Measurements from ENCODE around the gene GLYAT.

Gene GLYAT

GRCh38 chr11:58771458-58771855, 39.7 kb upstream of the GLYAT start:
- H3K18ac ChIP-seq (ENCODE audit: low read depth in 1 of 2, low read length in 2 of 2), result no peak overlapping the region
- H3K36me3 ChIP-seq (ENCODE audit: control insufficient read depth in 1 of 2, insufficient read depth in 2 of 2, low read depth in 1 of 2, low read length in 2 of 2), result no peaks in the 10 kb centered on the region
- H3K9me3 ChIP-seq (ENCODE audit: control insufficient read depth, low read length), result no peaks in the 10 kb centered on the region
- no peak overlapping the region for H3K9ac ChIP-seq (ENCODE audit: low read length)
- H3K4me3 ChIP-seq (ENCODE audit: insufficient read depth in 1 of 2, low read depth in 1 of 2, low read length in 2 of 2), result peak overlapping the region in 1 of 2 experiments; percentile 38
- H3K4me2 ChIP-seq (ENCODE audit: low read length, poor library complexity, severe bottlenecking), result no peak overlapping the region
- no peak overlapping the region for H2BK5ac ChIP-seq (ENCODE audit: low read depth, low read length, poor library complexity, severe bottlenecking)
- no peak overlapping the region for H3K4ac ChIP-seq (ENCODE audit: low read depth in 1 of 2, low read length in 2 of 2)
- no peaks in the 10 kb centered on the region for H3K27me3 ChIP-seq (ENCODE audit: control insufficient read depth in 1 of 2, insufficient read depth in 1 of 2, low read length in 2 of 2)
- no peak overlapping the region for H2BK12ac ChIP-seq (ENCODE audit: low read length in 2 of 2)
- no peak overlapping the region for H2BK15ac ChIP-seq (ENCODE audit: low read depth, poor library complexity, severe bottlenecking)
- no peaks in the 10 kb centered on the region for H3K79me1 ChIP-seq (replicated peaks; ENCODE audit: low read length, poor library complexity, severe bottlenecking)
- no peak overlapping the region for H4K8ac ChIP-seq (ENCODE audit: low read length)
- H2AK5ac ChIP-seq (ENCODE audit: low read length, severe bottlenecking), result no peak overlapping the region
- no peak overlapping the region for H2AFZ ChIP-seq (ENCODE audit: low read depth, low read length)
- DNase-seq, result no peak
- H2BK120ac ChIP-seq (ENCODE audit: low read depth, low read length), result no peak overlapping the region
- H4K91ac ChIP-seq (ENCODE audit: low read length), result no peak overlapping the region
- H3K4me1 ChIP-seq (ENCODE audit: control insufficient read depth, insufficient read depth, low read depth, low read length), result no peaks in the 10 kb centered on the region
- H3K14ac ChIP-seq (ENCODE audit: low read length in 2 of 2), result no peak overlapping the region
- WGBS, result 58% methylated on average over 3 of the region's 3 CpGs
- H3K27ac ChIP-seq (ENCODE audit: low read length, poor library complexity, severe bottlenecking), result no peak overlapping the region
- no peak overlapping the region for H3K23ac ChIP-seq (ENCODE audit: low read length in 2 of 2)

- 64% methylated on average over 10 of the region's 11 CpGs for WGBS
- no peak overlapping the region for H2AK5ac ChIP-seq (ENCODE audit: low read length, severe bottlenecking)
- H3K23ac ChIP-seq (ENCODE audit: low read length in 2 of 2), result no peak overlapping the region
- no peak overlapping the region for H3K27ac ChIP-seq (ENCODE audit: low read length, poor library complexity, severe bottlenecking)
- no peaks in the 10 kb centered on the region for H3K79me1 ChIP-seq (replicated peaks; ENCODE audit: low read length, poor library complexity, severe bottlenecking)
- no peak overlapping the region for H2BK15ac ChIP-seq (ENCODE audit: low read depth, poor library complexity, severe bottlenecking)
- no peaks in the 10 kb centered on the region for H3K27me3 ChIP-seq (ENCODE audit: control insufficient read depth in 1 of 2, insufficient read depth in 1 of 2, low read length in 2 of 2)
- no peak overlapping the region for H4K91ac ChIP-seq (ENCODE audit: low read length)
- H2BK5ac ChIP-seq (ENCODE audit: low read depth, low read length, poor library complexity, severe bottlenecking), result no peak overlapping the region
- no peaks in the 10 kb centered on the region for H3K4me1 ChIP-seq (ENCODE audit: control insufficient read depth, insufficient read depth, low read depth, low read length)
- DNase-seq, result no peak
- H3K4me3 ChIP-seq (ENCODE audit: insufficient read depth in 1 of 2, low read depth in 1 of 2, low read length in 2 of 2), result peak overlapping the region in 1 of 2 experiments; percentile 38
- H3K9ac ChIP-seq (ENCODE audit: low read length), result peak overlapping the region; percentile 19
- no peak overlapping the region for H3K18ac ChIP-seq (ENCODE audit: low read depth in 1 of 2, low read length in 2 of 2)
- no peak overlapping the region for H3K4me2 ChIP-seq (ENCODE audit: low read length, poor library complexity, severe bottlenecking)
- no peak overlapping the region for H4K8ac ChIP-seq (ENCODE audit: low read length)
- H2BK120ac ChIP-seq (ENCODE audit: low read depth, low read length), result no peak overlapping the region
- H3K4ac ChIP-seq (ENCODE audit: low read depth in 1 of 2, low read length in 2 of 2), result no peak overlapping the region
- H3K14ac ChIP-seq (ENCODE audit: low read length in 2 of 2), result no peak overlapping the region
- no peak overlapping the region for H2AFZ ChIP-seq (ENCODE audit: low read depth, low read length)
- no peaks in the 10 kb centered on the region for H3K9me3 ChIP-seq (ENCODE audit: control insufficient read depth, low read length)
- no peak overlapping the region for H2BK12ac ChIP-seq (ENCODE audit: low read length in 2 of 2)
- no peaks in the 10 kb centered on the region for H3K36me3 ChIP-seq (ENCODE audit: control insufficient read depth in 1 of 2, insufficient read depth in 2 of 2, low read depth in 1 of 2, low read length in 2 of 2)
Observed at GRCh38 chr11:58770627-58771457, 39.1 kb upstream of the GLYAT start.

GRCh38 chr11:58770166-58770565, 38.4 kb upstream of the GLYAT start:
- Histone ChIP-seq H2BK12ac (ENCODE audit: low read length in 2 of 2) (no peak overlapping the region), H2BK15ac (ENCODE audit: low read depth, poor library complexity, severe bottlenecking) (no peak overlapping the region), H3K27ac (ENCODE audit: low read length, poor library complexity, severe bottlenecking) (no peak overlapping the region), H3K27me3 (ENCODE audit: control insufficient read depth in 1 of 2, insufficient read depth in 1 of 2, low read length in 2 of 2) (no peaks in the 10 kb centered on the region), H2AFZ (ENCODE audit: low read depth, low read length) (no peak overlapping the region), H3K4ac (ENCODE audit: low read depth in 1 of 2, low read length in 2 of 2) (no peak overlapping the region), H3K9me3 (ENCODE audit: control insufficient read depth, low read length) (no peaks in the 10 kb centered on the region), H2AK5ac (ENCODE audit: low read length, severe bottlenecking) (no peak overlapping the region), H2BK120ac (ENCODE audit: low read depth, low read length) (no peak overlapping the region), H3K4me3 (ENCODE audit: insufficient read depth in 1 of 2, low read depth in 1 of 2, low read length in 2 of 2) (no peak overlapping the region), H3K18ac (ENCODE audit: low read depth in 1 of 2, low read length in 2 of 2) (no peak overlapping the region), H3K79me1 (replicated peaks; ENCODE audit: low read length, poor library complexity, severe bottlenecking) (no peaks in the 10 kb centered on the region), H4K8ac (ENCODE audit: low read length) (no peak overlapping the region), H4K91ac (ENCODE audit: low read length) (no peak overlapping the region), H2BK5ac (ENCODE audit: low read depth, low read length, poor library complexity, severe bottlenecking) (no peak overlapping the region), H3K4me2 (ENCODE audit: low read length, poor library complexity, severe bottlenecking) (no peak overlapping the region), H3K4me1 (ENCODE audit: control insufficient read depth, insufficient read depth, low read depth, low read length) (no peaks in the 10 kb centered on the region), H3K14ac (ENCODE audit: low read length in 2 of 2) (no peak overlapping the region), H3K9ac (ENCODE audit: low read length) (peak overlapping the region; percentile 2), H3K36me3 (ENCODE audit: control insufficient read depth in 1 of 2, insufficient read depth in 2 of 2, low read depth in 1 of 2, low read length in 2 of 2) (no peaks in the 10 kb centered on the region), H3K23ac (ENCODE audit: low read length in 2 of 2) (no peak overlapping the region)
- 67% methylated on average over 2 of the region's 2 CpGs for WGBS
- no peak for DNase-seq

GRCh38 chr11:58769308-58769707, 37.6 kb upstream of the GLYAT start:
- H2BK12ac ChIP-seq (ENCODE audit: low read length in 2 of 2), result no peak overlapping the region
- H3K27ac ChIP-seq (ENCODE audit: low read length, poor library complexity, severe bottlenecking), result no peak overlapping the region
- H3K4me3 ChIP-seq (ENCODE audit: insufficient read depth in 1 of 2, low read depth in 1 of 2, low read length in 2 of 2), result no peak overlapping the region
- H2AK5ac ChIP-seq (ENCODE audit: low read length, severe bottlenecking), result no peak overlapping the region
- H3K14ac ChIP-seq (ENCODE audit: low read length in 2 of 2), result no peak overlapping the region
- no peaks in the 10 kb centered on the region for H3K27me3 ChIP-seq (ENCODE audit: control insufficient read depth in 1 of 2, insufficient read depth in 1 of 2, low read length in 2 of 2)
- H2BK15ac ChIP-seq (ENCODE audit: low read depth, poor library complexity, severe bottlenecking), result no peak overlapping the region
- WGBS, result no CpG with 5 or more reads among the region's 2 CpGs
- no peak overlapping the region for H2BK5ac ChIP-seq (ENCODE audit: low read depth, low read length, poor library complexity, severe bottlenecking)
- no peak for DNase-seq
- no peak overlapping the region for H3K23ac ChIP-seq (ENCODE audit: low read length in 2 of 2)
- H3K4me2 ChIP-seq (ENCODE audit: low read length, poor library complexity, severe bottlenecking), result no peak overlapping the region
- no peak overlapping the region for H3K4ac ChIP-seq (ENCODE audit: low read depth in 1 of 2, low read length in 2 of 2)
- H2AFZ ChIP-seq (ENCODE audit: low read depth, low read length), result no peak overlapping the region
- no peak overlapping the region for H2BK120ac ChIP-seq (ENCODE audit: low read depth, low read length)
- H3K79me1 ChIP-seq (replicated peaks; ENCODE audit: low read length, poor library complexity, severe bottlenecking), result no peaks in the 10 kb centered on the region
- no peak overlapping the region for H4K91ac ChIP-seq (ENCODE audit: low read length)
- no peak overlapping the region for H4K8ac ChIP-seq (ENCODE audit: low read length)
- H3K9ac ChIP-seq (ENCODE audit: low read length), result no peak overlapping the region
- no peaks in the 10 kb centered on the region for H3K9me3 ChIP-seq (ENCODE audit: control insufficient read depth, low read length)
- no peak overlapping the region for H3K18ac ChIP-seq (ENCODE audit: low read depth in 1 of 2, low read length in 2 of 2)
- H3K4me1 ChIP-seq (ENCODE audit: control insufficient read depth, insufficient read depth, low read depth, low read length), result no peaks in the 10 kb centered on the region
- no peaks in the 10 kb centered on the region for H3K36me3 ChIP-seq (ENCODE audit: control insufficient read depth in 1 of 2, insufficient read depth in 2 of 2, low read depth in 1 of 2, low read length in 2 of 2)
